CD4-positive, alpha-beta T cell treated with Interferon alpha-2 for 1 hour (primary cell): ENCODE results near the gene DEFB132.

ENCODE experiments used
- DNase-seq, 2 donors: peaks; one replicate each; pipeline ENCODE4 v3.0.0-alpha.2; 2020 to 2022

Gene DEFB132

GRCh38 chr20:266596-267562 lies 9.4 kb downstream of the DEFB132 start:
- peak; percentile 84 to 88 for DNase-seq

- no peak for DNase-seq
Observed at GRCh38 chr20:270517-270916, 13.0 kb downstream of the DEFB132 start.

GRCh38 chr20:271069-271468 lies 13.5 kb downstream of the DEFB132 start:
- DNase-seq = no peak

- DNase-seq = no peak
Observed at GRCh38 chr20:271528-271927, 14.0 kb downstream of the DEFB132 start.

GRCh38 chr20:272718-273117 lies 15.2 kb downstream of the DEFB132 start:
- DNase-seq = no peak

- DNase-seq = no peak
Observed at GRCh38 chr20:273884-274283, 16.4 kb downstream of the DEFB132 start.

- no peak for DNase-seq
Observed at GRCh38 chr20:275791-276190, 18.3 kb downstream of the DEFB132 start.

- DNase-seq = no peak
Observed at GRCh38 chr20:276620-277495, 19.3 kb downstream of the DEFB132 start.

- no peak for DNase-seq
Observed at GRCh38 chr20:277496-277781, 19.9 kb downstream of the DEFB132 start.

- DNase-seq = no peak
Observed at GRCh38 chr20:278181-278580, 20.7 kb downstream of the DEFB132 start.

- DNase-seq = peak in 1 of 2 donors; percentile 65
Observed at GRCh38 chr20:278607-279571, 21.4 kb downstream of the DEFB132 start.

GRCh38 chr20:284172-284571 lies 26.6 kb downstream of the DEFB132 start:
- DNase-seq = no peak

- DNase-seq = no peak
Observed at GRCh38 chr20:286508-286907, 29.0 kb downstream of the DEFB132 start.

- no peak for DNase-seq
Observed at GRCh38 chr20:288956-289692, 31.6 kb downstream of the DEFB132 start.

GRCh38 chr20:289693-290083 lies 32.2 kb downstream of the DEFB132 start:
- no peak for DNase-seq

- DNase-seq = peak; percentile 89 to 90
Observed at GRCh38 chr20:290084-290831, 32.7 kb downstream of the DEFB132 start, which contains the start of gene C20orf96. Gene C20orf96, minus strand, starts transcription at chr20:290750. Its CDS starts 140 bp downstream, at chr20:290610.

GRCh38 chr20:294602-295001 lies 37.1 kb downstream of the DEFB132 start:
- DNase-seq = no peak

- DNase-seq = no peak
Observed at GRCh38 chr20:295804-296203, 38.3 kb downstream of the DEFB132 start.

GRCh38 chr20:297098-297924 lies 39.8 kb downstream of the DEFB132 start, which contains the start of gene ZCCHC3:
Gene ZCCHC3, plus strand, starts transcription at chr20:297570. Its CDS starts 17 bp downstream, at chr20:297587.
- DNase-seq = peak; percentile 82 to 86
